ENCODE measurements around the gene SYT7. TPM values are rescaled to one million over a fixed set of nuclear protein-coding genes. Genes with fewer than 3 reads are reported as not detected.

Gene SYT7
- polyA plus RNA-seq, 1 experiment = 0.04 TPM

GRCh38 chr11:61497473-61497872 lies 83.4 kb downstream of the SYT7 start:
- H3K4me3 ChIP-seq (ENCODE audit: low read depth, low read length) = no peak overlapping the region
- no peaks in the 10 kb centered on the region for H3K36me3 ChIP-seq (ENCODE audit: control insufficient read depth, insufficient read depth, low read length)
- H3K27me3 ChIP-seq (ENCODE audit: control insufficient read depth, insufficient read depth, low read length) = peaks cover 2% of the 10 kb centered on the region
- POLR2A ChIA-PET = no interaction called here
- CTCF ChIA-PET = interaction anchor here (1.0 kb wide), 1 partner anchor 19 kb away, joined by 3 read pairs; no protein-coding TSS in a partner anchor
- no peak for DNase-seq (ENCODE audit: low read depth)
- TF ChIP-seq, protein P1, sequence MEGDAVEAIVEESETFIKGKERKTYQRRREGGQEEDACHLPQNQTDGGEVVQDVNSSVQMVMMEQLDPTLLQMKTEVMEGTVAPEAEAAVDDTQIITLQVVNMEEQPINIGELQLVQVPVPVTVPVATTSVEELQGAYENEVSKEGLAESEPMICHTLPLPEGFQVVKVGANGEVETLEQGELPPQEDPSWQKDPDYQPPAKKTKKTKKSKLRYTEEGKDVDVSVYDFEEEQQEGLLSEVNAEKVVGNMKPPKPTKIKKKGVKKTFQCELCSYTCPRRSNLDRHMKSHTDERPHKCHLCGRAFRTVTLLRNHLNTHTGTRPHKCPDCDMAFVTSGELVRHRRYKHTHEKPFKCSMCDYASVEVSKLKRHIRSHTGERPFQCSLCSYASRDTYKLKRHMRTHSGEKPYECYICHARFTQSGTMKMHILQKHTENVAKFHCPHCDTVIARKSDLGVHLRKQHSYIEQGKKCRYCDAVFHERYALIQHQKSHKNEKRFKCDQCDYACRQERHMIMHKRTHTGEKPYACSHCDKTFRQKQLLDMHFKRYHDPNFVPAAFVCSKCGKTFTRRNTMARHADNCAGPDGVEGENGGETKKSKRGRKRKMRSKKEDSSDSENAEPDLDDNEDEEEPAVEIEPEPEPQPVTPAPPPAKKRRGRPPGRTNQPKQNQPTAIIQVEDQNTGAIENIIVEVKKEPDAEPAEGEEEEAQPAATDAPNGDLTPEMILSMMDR (IDR thresholded peaks at IDR 0.05; ENCODE audit: insufficient read depth, low read depth, low read length) = no peak

- Histone ChIP-seq H3K27me3 (ENCODE audit: control insufficient read depth, insufficient read depth, low read length) (peaks cover 2% of the 10 kb centered on the region), H3K4me3 (ENCODE audit: low read depth, low read length) (no peak overlapping the region), H3K36me3 (ENCODE audit: control insufficient read depth, insufficient read depth, low read length) (no peaks in the 10 kb centered on the region)
- ChIA-PET CTCF (no interaction called here), POLR2A (no interaction called here)
- TF ChIP-seq, protein P1 (IDR thresholded peaks at IDR 0.05; ENCODE audit: insufficient read depth, low read depth, low read length) = no peak
- DNase-seq (ENCODE audit: low read depth) = no peak
Observed at GRCh38 chr11:61496602-61497400, 84.1 kb downstream of the SYT7 start.

DNA sequence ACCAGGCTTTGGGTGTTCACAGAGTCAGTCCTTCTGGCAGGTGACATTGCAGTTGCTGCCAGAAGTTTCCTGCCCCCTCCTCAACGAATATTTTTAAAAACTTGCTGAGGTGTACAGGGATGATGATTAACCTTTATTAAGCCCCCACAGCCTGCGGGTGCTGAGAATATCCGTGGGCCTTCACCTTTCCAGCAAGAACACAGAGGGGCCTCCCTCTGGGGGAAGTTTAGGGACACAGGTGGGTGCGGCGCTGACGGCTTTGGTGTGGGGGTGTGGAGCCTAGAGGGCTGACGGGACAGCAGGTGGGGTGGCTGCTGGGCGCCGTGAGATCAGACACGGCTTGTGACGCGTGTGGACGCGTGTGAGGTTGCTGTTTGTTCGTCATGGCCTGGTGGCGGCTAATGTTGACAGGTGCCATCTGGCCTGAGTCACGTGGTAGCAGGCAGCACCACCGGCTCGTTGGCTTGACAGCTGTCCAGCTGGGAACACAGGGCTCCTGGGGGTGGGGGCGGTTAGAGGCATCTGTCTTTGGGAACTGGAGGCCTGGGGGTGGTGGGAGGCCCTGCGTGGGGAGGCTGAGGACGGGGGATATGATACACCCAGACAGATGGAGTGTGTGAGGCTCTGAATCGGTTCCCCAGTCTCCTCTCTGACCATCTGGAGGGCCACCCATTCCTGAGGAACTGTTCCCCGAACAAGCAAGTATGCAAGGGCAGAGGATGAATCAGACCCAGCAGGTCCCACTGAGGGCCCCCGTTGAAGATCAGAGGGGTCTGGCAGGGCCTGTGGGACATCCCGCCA lies 84.9 kb downstream of the SYT7 start:
- ChIA-PET CTCF (interaction anchor here (3.7 kb wide), 1 partner anchor 21 kb away, joined by 16 read pairs; no protein-coding TSS in a partner anchor), POLR2A (no interaction called here)
- Histone ChIP-seq H3K27me3 (ENCODE audit: control insufficient read depth, insufficient read depth, low read length) (peaks cover 1% of the 10 kb centered on the region), H3K36me3 (ENCODE audit: control insufficient read depth, insufficient read depth, low read length) (no peaks in the 10 kb centered on the region), H3K4me3 (ENCODE audit: low read depth, low read length) (no peak overlapping the region)
- no peak for DNase-seq (ENCODE audit: low read depth)
- TF ChIP-seq, protein P1 (IDR thresholded peaks at IDR 0.05; ENCODE audit: insufficient read depth, low read depth, low read length) = no peak

GRCh38 chr11:61494381-61494961 lies 86.4 kb downstream of the SYT7 start:
- H3K27me3 ChIP-seq (ENCODE audit: control insufficient read depth, insufficient read depth, low read length) = peaks cover 1% of the 10 kb centered on the region
- POLR2A ChIA-PET = no interaction called here

More at GRCh38 chr11:61494381-61494961, 86.4 kb downstream of the SYT7 start:
- TF ChIP-seq, protein P1 (IDR thresholded peaks at IDR 0.05; ENCODE audit: insufficient read depth, low read depth, low read length) = no peak
- H3K4me3 ChIP-seq (ENCODE audit: low read depth, low read length) = no peak overlapping the region
- DNase-seq (ENCODE audit: low read depth) = no peak
- CTCF ChIA-PET = interaction anchor here (1.4 to 3.7 kb wide), 2 partner anchors 12 to 22 kb away, joined by 3 to 16 read pairs; no protein-coding TSS in a partner anchor
- no peaks in the 10 kb centered on the region for H3K36me3 ChIP-seq (ENCODE audit: control insufficient read depth, insufficient read depth, low read length)

All from BJ (cell line).